ENCODE results near the gene ATP6V0E1.
"Not testable (repeated sequence)": the region's sequence is repeated elsewhere in the genome, so short reads cannot be mapped to it uniquely, and the experiment has no call there.

The ATP6V0E1 gene

DNA sequence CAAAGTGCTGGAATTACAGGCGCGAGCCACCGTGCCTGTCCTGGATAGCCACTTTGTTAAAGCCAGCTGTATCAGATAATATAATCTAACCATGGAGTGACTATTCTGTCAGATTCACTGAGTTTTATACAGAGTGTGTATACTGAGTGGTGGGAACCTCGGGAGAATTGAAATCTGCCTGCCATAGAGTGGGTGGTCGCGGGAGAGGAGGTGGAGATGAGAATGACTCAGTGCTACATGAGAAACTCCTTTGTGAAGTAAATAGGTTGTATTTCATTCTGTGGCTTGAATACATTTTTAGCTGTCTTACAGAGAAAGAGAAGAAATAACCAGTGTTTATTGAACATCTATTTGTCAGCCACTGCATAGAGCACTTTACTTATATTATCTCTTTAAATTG is 26.4 kb downstream of the ATP6V0E1 start:
- DNase-seq: no peak

DNA sequence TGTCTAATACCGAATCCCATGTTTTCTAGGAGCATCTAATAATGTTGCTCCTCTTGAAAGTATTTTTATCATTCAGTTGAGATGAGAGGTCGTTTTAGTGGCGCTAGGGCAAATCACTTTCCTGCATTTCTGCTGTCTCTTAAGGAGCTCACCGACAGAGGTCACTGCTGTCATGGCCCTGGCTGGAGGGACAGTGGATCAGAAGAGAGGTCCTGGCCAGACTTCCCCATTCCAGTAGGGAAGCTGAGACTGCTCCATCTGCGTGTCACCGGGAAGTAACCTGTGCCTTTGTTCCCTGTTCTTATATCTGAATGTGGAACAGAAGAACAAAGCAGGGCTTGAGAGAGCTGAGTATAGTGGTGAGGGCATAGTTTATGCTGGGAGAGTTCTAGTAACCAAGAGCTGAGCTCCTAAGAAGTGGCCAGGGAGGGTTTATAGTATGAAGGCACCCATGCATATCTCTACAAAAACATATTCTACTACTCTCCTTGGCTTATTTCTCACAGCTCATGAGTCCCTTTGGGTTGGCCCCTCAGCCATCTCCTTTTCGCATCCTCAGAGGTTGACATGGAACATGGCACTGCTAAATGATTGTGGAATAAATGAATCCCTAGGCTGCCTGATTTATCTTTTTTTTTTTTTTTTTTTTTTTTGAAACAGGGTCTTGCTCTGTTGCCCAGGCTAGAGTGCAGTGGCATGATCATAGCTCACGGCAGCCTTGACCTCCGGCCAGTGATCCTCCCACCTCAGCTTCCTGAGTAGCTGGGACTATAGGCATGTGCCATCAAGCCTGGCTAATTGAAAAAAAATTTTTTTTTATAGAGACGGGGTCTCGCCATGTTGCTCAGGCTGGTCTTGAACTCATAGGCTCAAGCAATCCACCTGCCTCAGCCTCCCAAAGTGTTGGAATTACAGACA is 27.2 kb downstream of the ATP6V0E1 start:
- no peak for DNase-seq

DNA sequence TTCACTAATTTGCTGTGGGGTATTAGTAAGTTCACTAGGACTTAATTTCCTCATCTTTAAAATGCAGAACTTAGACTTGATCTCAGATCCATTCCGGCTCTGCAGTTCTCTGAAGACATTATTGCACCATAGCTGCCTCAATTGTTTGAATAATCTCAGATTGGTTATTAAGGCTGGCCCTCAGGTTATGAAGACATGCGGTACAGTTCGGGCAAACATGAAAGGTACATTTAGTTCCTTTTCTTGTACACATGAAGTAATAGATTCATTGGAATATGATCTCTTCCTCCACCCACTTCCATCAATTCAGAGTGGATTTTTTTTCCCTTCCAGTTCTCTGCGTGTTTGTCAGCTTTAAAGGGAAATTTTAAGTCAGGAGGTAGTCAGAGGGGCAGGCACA is 28.0 kb downstream of the ATP6V0E1 start:
- no peak for DNase-seq

DNA sequence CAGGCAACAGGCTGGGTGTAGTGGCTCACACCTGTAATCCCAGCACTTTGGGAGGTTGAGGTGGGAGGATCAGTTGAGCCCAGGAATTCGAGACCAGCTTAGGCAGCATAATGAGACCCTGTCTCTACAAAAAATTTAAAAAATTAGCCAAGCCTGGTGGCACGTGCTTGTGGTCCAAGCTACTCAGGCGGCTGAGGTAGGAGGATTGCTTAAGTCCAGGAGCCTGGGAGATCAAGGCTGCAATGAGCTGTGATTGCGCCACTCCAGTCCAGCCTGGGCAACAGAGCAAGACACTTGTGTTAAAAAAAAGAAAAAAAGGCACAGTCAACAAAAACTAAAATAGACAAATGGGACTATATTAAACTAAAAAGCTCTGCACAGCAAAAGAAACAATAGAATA is 29.3 kb downstream of the ATP6V0E1 start:
- DNase-seq: no peak

DNA sequence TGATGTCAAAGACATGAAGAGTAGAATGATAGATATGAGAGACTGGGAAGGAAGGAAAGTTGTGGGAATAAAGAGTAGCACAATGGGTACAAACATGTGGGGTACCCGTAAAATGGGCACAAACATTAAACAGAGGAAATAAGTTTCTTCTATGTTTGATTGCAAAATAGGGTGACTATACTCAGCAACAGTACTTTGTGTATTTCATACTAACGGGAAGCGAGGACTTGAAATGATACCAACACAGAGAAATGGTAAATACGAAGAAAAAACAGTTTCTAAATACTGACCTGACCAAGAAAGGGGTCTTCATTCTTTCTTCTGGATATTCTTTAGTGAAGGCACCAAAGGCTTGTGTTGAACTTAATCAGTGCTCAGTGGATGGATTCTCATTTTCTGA is 31.1 kb downstream of the ATP6V0E1 start:
- DNase-seq: no peak

DNA sequence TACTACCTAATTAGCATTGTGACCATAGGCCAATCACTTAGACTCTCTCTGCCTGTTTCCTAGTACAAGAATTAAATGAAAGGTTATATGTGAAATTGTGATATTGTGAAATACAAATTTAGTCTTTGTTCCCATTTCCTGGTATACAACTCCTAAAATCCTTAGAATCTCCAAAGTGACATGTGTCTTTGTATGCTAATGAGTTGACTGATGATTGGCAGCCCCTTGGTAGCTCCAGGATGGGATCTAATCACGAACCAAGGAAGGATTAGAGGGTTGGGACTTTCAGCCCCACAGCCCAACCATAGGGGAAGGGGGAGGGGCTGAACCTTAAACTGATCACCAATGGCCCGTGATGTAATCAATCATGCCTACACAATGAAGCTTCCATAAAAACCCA is 31.6 kb downstream of the ATP6V0E1 start:
- DNase-seq: no peak

DNA sequence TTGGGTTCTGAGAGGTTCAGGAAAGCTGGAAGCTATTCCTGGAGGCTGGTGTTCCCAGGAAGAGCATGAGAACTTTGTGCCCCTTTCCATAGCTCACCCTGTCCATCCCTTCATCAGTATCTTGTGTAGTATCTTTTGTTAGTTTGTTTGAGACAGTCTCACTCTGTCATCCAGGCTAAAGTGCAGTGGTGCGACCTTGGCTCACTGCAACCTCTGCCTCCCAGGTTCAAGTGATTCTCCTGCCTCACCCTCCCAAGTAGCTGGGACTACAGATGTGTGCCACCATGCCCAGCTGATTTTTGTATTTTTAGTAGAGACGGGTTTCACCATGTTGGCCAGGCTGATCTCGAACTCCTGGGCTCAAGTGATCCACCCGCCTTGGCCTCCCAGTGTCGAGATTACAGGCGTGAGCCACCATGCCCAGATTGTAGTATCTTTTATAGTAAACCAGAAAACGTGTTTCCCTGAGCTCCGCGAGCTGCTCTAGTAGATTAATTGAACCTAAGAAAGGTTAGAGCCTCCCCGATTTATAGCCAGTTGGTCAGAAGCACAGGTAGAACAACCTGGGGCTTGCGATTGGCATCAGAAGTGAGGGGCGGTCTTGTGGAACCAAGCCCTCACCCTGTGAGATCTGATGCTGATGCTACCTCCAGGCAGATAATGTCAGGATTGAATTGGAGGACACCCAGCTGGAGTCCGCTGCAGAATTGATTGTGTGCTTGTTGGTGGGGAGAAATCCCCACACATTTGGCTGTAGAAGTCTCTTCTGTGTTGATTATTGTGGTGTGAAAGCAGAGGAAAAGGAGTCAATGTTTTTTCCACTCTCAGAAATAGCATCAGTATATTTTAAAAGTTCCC is 32.3 kb downstream of the ATP6V0E1 start:
- no peak for DNase-seq

DNA sequence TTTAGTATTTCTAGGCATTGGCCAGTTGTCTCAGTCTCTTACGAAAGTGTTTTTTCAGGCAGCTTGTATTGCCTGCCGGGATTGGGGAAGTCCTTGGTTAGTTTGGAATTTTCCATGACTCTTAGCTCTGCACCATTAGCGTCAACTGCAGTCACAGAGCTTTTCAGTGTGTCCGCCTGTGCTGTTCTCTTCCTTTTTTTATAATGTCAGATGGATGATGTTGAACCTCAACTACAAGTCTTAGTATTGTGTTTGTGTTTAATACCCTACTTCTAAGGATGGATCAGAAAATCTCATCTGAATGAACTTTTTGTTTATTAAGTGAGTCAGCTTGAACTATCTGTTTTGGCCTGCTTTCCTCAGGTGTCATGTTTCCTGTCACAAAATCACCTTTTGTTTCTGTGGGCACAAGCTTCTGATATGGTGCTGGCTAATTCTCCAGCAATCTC is 33.1 kb downstream of the ATP6V0E1 start:
- no peak for DNase-seq

DNA sequence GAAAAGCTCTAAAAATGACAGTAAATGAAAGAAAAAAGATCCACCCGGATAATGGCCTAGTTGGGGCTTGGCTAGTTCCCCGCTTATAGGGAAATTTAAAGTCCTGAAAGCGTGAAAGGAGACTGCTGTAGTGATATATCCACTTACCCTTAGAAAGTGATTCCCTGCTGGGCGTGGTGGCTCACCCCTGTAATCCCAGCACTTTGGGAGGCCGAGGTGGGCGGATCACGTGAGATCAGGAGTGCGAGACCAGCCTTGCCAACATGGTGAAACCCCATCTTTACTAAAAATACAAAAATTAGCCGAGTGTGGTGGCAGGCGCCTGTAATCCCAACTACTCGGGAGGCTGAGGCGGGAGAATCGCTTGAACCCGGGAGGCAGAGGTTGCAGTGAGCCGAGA is 33.5 kb downstream of the ATP6V0E1 start:
- DNase-seq: not testable (repeated sequence)

DNA sequence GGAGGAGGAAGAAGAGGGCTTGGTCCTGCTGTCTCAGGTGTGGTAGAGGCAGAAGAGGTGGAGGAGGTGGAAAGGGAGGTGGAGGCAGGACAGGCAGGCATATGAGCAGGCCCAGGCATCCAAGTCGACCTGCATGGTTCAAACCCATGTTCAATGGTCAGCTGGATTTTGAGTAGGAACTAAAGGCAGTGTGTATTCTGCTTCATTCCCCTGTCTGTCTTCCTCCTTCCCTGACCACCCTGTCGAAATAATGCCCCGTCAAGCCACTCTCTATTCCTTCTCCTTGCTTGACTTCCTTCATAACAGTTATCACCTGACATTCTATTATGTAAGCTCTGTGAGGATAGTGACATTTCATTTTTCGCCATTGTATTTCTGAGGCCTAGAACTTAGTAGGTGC is 34.8 kb downstream of the ATP6V0E1 start:
- no peak for DNase-seq

DNA sequence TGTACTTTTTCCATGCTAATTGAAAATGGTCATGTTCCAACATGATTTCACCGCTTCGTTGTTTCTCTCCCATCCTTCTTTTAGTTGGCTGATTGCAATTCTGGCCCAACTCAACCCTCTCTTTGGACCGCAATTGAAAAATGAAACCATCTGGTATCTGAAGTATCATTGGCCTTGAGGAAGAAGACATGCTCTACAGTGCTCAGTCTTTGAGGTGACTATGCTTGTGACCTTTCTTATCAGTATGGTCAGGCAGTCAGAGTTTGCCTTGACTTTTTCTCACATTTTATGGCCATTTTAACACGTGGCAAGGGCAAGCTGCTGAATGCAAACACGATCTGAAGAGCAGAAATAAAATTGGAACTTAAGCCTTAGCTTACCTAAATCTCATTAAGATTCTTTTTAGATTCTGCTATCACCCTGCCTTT is 36.6 kb downstream of the ATP6V0E1 start:
- DNase-seq: no peak

DNA sequence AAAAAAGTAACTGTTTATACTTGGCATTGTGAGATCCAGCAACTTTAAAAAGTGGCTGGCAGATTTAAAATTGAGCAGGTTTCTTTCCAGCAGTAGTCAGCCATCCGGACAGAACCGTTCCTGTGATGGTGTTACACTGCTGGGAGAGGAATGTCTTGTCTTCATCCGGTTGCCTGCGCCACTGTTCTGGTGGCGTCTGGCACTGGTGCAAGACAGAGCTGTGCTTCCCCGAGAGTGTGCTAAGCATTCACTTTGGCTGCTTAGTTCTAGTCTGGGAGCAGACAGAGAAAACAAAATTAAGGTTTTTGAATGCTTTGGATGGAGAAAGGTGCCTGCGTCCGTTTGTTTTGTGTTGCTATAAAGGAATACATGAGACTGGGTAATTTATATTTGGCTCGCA is 37.1 kb downstream of the ATP6V0E1 start:
- no peak for DNase-seq

DNA sequence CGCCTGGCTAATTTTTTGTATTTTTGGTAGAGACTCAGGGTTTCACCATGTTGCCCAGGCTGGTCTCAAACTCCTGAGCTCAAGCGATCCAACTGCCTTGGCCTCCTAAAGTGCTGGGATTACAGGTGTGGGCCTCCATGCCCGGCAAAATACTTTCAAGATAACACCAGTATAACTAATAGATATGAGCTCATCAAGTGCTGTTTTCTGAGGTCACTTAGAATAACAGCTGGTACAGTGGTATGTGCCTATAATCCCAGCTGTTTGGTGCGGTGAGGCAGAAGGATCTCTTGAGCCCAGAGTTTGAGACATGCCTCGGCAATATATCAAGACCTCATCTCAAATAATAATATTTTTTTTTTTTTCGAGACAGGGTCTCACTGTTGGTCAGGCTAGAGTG is 42.1 kb downstream of the ATP6V0E1 start:
- no peak for DNase-seq

DNA sequence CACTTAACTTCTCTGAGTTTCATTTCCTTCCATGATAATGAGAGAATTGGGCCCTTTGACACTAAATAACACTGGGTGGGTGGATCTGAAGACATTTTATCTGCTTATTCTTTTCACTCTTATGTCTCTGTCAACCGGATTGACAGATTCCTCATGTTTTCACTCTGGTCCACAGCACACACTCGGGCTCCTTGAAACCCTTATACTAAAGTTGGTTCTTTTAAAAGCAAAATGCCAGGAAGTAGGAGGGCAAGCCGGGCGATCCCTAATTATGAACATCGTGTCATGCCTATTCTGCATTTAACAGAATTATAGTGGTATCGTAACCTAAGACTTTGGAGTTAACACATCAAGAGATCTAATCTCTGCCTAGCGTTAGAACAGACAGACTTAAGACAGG is 44.3 kb downstream of the ATP6V0E1 start:
- no peak for DNase-seq

DNA sequence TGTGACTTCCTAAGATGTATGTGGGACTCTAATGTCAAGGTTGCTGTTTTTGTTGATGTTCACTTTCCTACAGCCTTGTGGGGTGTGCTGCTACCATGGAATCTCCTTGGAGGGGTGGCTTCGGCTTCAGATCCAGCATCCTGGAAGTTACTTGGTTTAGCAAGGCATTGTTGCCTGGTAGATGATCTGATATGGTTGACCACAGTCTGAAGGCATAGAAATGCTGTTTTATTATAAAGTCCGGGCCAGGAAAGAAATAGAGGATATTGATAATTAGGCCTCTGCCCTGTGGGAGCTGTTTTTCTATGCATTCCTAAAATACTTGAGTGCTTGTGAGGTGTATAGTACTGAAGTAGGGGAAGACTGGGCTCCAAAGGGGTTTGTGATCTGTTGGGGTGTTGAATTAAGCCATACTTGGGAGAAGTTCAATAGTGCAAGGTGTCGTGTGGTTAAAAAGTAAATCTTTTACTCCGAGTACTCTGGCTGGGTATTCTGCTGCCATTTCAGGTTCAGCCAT is 45.3 kb downstream of the ATP6V0E1 start:
- no peak for DNase-seq

DNA sequence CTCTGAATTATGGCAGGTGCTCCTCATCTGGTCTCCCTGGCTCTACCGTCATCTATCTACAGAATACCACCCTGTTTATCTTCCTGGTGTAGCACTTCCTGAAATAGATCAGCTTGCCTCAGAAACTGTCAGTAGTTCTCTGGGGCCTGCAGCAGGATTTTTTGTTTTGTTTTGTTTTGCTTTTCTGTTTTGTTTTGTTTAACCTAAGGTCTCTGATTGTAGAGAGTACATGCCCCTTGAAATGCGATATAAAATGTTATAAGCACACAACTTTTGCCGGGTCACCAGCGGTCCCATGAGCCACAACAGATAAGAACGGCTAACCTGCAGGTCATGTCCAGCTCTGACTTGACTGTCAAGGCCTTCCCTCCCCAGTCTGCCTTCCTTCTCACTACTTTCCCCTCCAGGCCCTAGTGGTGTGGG is 45.9 kb downstream of the ATP6V0E1 start:
- no peak for DNase-seq

DNA sequence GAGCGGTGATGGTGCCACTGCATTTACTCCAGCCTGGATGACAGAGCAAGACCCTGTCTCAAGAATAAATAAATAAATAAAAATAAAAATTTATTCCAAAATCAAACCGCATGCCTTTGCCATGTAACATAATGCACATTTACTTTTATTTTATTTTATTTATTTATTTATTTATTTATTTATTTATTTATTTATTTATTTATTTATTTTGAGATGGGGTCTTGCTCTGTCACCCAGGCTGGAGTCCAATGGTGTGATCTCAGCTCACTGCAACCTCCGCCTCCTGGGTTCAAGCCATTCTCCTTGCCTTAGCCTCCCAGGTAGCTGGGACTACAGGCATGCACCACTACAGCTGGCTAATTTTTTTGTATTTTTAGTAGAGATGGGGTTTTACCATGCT is 48.5 kb downstream of the ATP6V0E1 start:
- DNase-seq: not testable (repeated sequence)

DNA sequence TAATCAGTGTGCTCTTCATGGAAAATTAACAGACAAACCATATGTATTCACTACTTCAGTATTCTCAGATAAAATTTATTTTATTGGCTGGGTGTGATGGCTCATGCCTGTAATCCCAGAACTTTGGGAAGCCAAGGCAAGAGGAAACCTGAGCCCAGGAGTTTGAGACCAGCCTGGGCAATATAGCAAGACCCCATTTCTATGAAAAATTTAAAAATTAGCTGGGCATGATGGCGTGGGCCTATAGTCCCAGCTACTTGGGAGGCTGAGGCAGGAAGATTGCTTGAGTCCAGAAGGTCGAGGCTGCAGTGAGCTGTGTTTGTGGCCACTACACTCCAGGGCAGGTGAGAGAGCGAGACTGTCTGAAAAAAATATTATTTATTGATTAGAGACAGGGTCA is 49.2 kb downstream of the ATP6V0E1 start:
- DNase-seq: no peak

DNA sequence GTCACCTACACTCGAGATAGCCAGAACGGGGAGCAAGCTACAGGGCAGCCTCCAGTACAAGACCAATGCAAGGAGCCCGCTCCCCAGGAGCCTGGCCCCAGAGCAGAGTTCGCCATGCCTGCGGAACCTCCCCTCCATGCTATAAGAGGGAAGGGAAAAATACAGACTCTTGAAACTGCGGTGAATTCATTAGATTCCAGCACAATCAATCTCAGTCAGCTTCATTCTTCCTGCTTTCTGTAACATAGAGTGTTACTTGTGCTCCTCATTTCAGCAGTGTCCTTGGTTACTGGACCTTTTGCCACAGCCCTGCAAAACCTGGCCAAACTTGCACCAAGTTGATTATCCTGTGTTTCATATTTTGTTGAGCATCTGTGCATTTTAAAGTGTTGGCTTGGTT is 50.4 kb downstream of the ATP6V0E1 start:
- no peak for DNase-seq

DNA sequence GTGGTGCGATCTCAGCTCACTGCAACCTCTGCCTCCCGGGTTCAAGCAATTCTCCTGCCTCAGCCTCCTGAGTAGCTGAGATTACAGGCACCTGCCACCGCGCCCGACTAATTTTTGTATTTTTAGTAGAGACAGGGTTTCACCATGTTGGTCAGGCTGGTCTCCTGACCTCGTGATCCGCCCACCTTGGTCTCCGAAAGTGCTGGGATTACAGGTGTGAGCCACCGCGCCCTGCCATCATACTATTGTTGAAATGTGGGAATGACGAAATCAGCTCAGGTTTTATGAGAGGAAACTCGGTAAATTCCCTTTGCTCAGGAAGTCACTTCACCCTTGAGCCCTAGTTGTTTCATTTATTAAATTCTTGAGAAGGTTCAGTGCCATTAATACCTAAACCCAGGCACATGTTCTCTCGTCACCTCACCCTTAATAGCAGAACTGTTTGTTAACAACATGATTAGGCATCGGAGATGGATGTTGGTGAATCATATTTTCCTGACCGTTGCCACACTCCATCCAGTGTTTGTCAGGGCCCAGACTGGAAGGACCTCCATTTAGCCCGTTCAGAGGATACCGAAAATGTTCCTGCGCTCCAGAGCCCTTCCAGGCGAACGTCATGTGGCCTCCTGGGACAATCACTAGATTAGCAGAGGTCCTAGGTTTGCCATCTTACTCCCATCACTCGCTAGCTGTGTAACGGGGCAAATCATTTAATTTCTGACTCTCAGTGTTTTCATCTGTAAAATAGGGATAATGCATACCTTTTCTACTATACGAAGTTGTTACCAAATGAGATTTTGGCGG is 52.5 kb downstream of the ATP6V0E1 start:
- no peak for DNase-seq

DNA sequence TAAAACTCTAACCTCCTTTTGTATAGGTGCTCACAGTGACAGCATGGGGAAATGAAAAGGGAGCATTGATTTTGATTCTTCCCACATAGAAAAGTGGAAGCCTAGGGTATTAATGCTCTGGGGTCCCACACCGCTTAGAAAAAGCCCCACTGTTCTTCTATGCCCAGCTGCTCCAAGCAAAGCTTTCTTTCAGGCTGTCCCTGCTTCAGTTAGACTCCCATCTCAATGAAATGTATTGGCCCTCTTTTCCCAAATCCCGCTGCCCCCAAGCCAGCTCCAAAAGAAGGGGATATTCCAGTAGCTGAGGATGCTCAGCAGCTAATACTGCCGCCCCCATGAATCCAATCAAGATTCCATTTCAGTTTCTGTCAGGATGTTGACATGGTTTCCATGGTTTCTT is 55.6 kb downstream of the ATP6V0E1 start:
- DNase-seq: no peak

DNA sequence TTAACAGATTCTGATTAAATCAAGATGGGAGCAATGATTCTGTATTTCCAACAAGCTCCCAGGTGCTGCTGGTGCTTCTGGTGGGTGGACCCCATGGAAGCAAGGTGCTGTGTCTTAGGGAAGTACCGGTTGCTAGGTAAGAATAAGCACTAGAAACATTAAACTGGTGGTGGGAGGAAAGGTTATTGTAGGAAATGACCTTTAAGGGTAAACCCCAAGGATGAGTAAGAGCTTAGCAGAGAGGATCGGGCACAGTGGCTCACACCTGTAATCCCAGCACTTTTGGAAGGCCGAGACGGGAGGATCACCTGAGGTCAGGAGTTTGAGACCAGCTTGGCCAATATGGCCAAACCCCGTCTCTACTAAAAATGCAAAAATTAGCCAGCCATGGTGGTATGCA is 56.4 kb downstream of the ATP6V0E1 start:
- no peak for DNase-seq
